Panc1 (cell line): ENCODE data around the gene TTC23. TPM values are rescaled to one million over a fixed set of nuclear protein-coding genes. Genes with fewer than 3 reads are reported as not detected.

ENCODE experiments used
- ATAC-seq: fragments of 200-7000 bp; cut with Tn5 transposase; 2 replicates; pipeline ENCODE4 v1.9.1; 2020; ENCODE audit warnings: mild to moderate bottlenecking, moderate library complexity
- BruUV-seq: library from RNA; stranded (reverse); fragments of 400-500 nt; replicated peaks from 2 replicates; lab custom pipeline; 2021; lab: Mats Ljungman, UMichigan
- CTCF ChIA-PET: fragments of 300-600 bp; sonication (Branson Sonifier 250); formaldehyde crosslinking; loops from one replicate; lab custom pipeline; 2022; ENCODE audit warnings: antibody characterized with exemption; lab: Charles Lee
- POLR2A ChIA-PET: fragments of 300-600 bp; sonication (Branson Sonifier 250); formaldehyde crosslinking; loops from one replicate; lab custom pipeline; 2022; ENCODE audit warnings: antibody characterized with exemption; lab: Charles Lee
- DNase-seq: peaks from one replicate; pipeline ENCODE4 v3.0.0-alpha.2; 2010; ENCODE audit warnings: low read depth, low spot score
- H3K27ac ChIP-seq: 2 replicates; pipeline ENCODE4 v1.5.1; 2011; ENCODE audit warnings: mild to moderate bottlenecking, low read length, inconsistent platforms
- H3K27me3 ChIP-seq: fragments of 200-500 bp; sonication (Bioruptor generic); 2 replicates; pipeline ENCODE4 v1.6.0; 2014; ENCODE audit warnings: low read length, inconsistent platforms; ENCODE audit not compliant: control insufficient read depth, insufficient read depth
- H3K36me3 ChIP-seq: fragments of 200-500 bp; sonication (Bioruptor generic); 2 replicates; pipeline ENCODE4 v1.5.1; 2014; ENCODE audit warnings: inconsistent platforms, mild to moderate bottlenecking, low read length, moderate library complexity; ENCODE audit not compliant: control insufficient read depth, insufficient read depth
- H3K4me1 ChIP-seq: 2 replicates; pipeline ENCODE4 v1.5.1; 2011; ENCODE audit warnings: inconsistent platforms, mild to moderate bottlenecking, low read length, moderate library complexity; ENCODE audit not compliant: control insufficient read depth, insufficient read depth
- H3K4me3 ChIP-seq, 2 experiments: 2 replicates each; pipeline ENCODE4 v1.5.1; 2011 to 2012; ENCODE audit warnings: low read depth in 2 of 2, low read length in 2 of 2, mild to moderate bottlenecking in 2 of 2, inconsistent platforms in 1 of 2, moderate library complexity in 1 of 2
- H3K9me3 ChIP-seq: fragments of 200-500 bp; sonication (Bioruptor generic); 2 replicates; pipeline ENCODE4 v1.5.1; 2014; ENCODE audit warnings: low read depth, mild to moderate bottlenecking, inconsistent platforms, low read length, moderate library complexity; ENCODE audit not compliant: control insufficient read depth, insufficient read depth
- POLR2AphosphoS5 ChIP-seq: IDR thresholded peaks from 2 replicates; pipeline ENCODE4 v1.6.1; 2012; ENCODE audit warnings: mild to moderate bottlenecking, low read depth, low read length, moderate library complexity
- SIN3A ChIP-seq: IDR thresholded peaks from 2 replicates; pipeline ENCODE4 v1.6.1; 2012; ENCODE audit warnings: low read depth, mild to moderate bottlenecking, low read length, moderate library complexity, borderline replicate concordance; ENCODE audit not compliant: insufficient read depth
- TCF7L2 ChIP-seq: IDR thresholded peaks from 2 replicates; pipeline ENCODE4 v1.6.1; 2011; ENCODE audit warnings: mild to moderate bottlenecking, low read depth, low read length, inconsistent platforms
- in situ Hi-C: cut with HindIII; loops from 2 replicates; pipeline ENCODE4 v1.10.0; 2016; ENCODE audit warnings: low sequenced_read_pairs, low pct_unique_long_range_greater_than_20kb
- intact Hi-C: fragments of 100-400 bp; cut with micrococcal nuclease; formaldehyde crosslinking; loops from one replicate; pipeline ENCODE4 v1.10.0; 2022; ENCODE audit not compliant: unreplicated experiment
- total RNA-seq: library from RNA; stranded (reverse); gene quantifications from one replicate; pipeline ENCODE4 v1.2.1, GENCODE V29; 2021; ENCODE audit not compliant: unreplicated experiment
- TF ChIP-seq, protein P1 (sequence below), 2 experiments: IDR thresholded peaks; 2 replicates each; pipeline ENCODE4 v1.6.1; 2011 to 2012; ENCODE audit warnings: low read depth in 2 of 2, control low read depth in 1 of 2, low read length in 1 of 2, mild to moderate bottlenecking in 1 of 2, moderate library complexity in 1 of 2; ENCODE audit not compliant: insufficient read depth in 1 of 2
- TF ChIP-seq, protein P2 (sequence below): fragments of 450-650 bp; IDR thresholded peaks from 2 replicates; pipeline ENCODE4 v1.5.1; 2017; ENCODE audit warnings: mild to moderate bottlenecking

The TTC23 gene
- total RNA-seq, 1 experiment from 2014 or later, result 21.7 TPM

DNA sequence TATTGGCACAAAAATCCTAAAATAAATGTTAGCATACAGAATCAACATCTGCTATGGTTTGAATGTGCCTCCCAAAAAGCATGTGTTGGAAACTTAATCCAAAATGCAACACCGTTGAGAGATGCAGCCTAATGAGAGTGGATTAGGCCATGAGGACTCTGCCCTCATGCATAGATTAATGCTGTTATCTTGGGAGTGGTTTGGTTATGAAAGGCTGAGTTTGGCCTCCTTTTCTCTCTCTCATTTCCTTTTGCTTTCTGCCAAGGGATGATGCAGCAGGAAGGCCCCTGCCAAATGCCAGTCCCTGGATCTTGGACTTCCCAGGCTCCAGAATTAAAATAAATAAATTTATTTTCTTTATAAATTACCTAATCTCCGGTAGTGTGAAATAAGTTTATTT is 95.1 kb downstream of the TTC23 start:
- H3K4me1 ChIP-seq, result no peaks in the 10 kb centered on the region
- no peak overlapping the region for H3K4me3 ChIP-seq
- BruUV-seq, result no TSS peak
- H3K27me3 ChIP-seq, result no peaks in the 10 kb centered on the region
- intact Hi-C loops, result no loop called here
- TF ChIP-seq, protein P1, sequence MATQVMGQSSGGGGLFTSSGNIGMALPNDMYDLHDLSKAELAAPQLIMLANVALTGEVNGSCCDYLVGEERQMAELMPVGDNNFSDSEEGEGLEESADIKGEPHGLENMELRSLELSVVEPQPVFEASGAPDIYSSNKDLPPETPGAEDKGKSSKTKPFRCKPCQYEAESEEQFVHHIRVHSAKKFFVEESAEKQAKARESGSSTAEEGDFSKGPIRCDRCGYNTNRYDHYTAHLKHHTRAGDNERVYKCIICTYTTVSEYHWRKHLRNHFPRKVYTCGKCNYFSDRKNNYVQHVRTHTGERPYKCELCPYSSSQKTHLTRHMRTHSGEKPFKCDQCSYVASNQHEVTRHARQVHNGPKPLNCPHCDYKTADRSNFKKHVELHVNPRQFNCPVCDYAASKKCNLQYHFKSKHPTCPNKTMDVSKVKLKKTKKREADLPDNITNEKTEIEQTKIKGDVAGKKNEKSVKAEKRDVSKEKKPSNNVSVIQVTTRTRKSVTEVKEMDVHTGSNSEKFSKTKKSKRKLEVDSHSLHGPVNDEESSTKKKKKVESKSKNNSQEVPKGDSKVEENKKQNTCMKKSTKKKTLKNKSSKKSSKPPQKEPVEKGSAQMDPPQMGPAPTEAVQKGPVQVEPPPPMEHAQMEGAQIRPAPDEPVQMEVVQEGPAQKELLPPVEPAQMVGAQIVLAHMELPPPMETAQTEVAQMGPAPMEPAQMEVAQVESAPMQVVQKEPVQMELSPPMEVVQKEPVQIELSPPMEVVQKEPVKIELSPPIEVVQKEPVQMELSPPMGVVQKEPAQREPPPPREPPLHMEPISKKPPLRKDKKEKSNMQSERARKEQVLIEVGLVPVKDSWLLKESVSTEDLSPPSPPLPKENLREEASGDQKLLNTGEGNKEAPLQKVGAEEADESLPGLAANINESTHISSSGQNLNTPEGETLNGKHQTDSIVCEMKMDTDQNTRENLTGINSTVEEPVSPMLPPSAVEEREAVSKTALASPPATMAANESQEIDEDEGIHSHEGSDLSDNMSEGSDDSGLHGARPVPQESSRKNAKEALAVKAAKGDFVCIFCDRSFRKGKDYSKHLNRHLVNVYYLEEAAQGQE (IDR thresholded peaks at IDR 0.05; ENCODE audit: insufficient read depth in 1 of 2, low read depth in 2 of 2, low read length in 1 of 2), result no peak
- TF ChIP-seq TCF7L2, result no peak
- no peak for TF ChIP-seq POLR2AphosphoS5
- TF ChIP-seq, protein P2, sequence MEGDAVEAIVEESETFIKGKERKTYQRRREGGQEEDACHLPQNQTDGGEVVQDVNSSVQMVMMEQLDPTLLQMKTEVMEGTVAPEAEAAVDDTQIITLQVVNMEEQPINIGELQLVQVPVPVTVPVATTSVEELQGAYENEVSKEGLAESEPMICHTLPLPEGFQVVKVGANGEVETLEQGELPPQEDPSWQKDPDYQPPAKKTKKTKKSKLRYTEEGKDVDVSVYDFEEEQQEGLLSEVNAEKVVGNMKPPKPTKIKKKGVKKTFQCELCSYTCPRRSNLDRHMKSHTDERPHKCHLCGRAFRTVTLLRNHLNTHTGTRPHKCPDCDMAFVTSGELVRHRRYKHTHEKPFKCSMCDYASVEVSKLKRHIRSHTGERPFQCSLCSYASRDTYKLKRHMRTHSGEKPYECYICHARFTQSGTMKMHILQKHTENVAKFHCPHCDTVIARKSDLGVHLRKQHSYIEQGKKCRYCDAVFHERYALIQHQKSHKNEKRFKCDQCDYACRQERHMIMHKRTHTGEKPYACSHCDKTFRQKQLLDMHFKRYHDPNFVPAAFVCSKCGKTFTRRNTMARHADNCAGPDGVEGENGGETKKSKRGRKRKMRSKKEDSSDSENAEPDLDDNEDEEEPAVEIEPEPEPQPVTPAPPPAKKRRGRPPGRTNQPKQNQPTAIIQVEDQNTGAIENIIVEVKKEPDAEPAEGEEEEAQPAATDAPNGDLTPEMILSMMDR, result no peak
- no peak for TF ChIP-seq SIN3A
- in situ Hi-C loops, result no loop called here
- no peaks in the 10 kb centered on the region for H3K9me3 ChIP-seq
- H3K27ac ChIP-seq, result no peak overlapping the region
- CTCF ChIA-PET, result no interaction called here
- DNase-seq (no peak), ATAC-seq (no peak)
- H3K36me3 ChIP-seq, result no peaks in the 10 kb centered on the region; the same call in 1 of the 2 replicates
- POLR2A ChIA-PET, result no interaction called here

GRCh38 chr15:99153026-99153535 is 96.3 kb downstream of the TTC23 start:
- DNase-seq (no peak), ATAC-seq (no peak)
- Histone ChIP-seq H3K4me1 (no peaks in the 10 kb centered on the region), H3K27ac (no peak overlapping the region), H3K4me3 (no peak overlapping the region), H3K9me3 (no peaks in the 10 kb centered on the region), H3K36me3 (no peaks in the 10 kb centered on the region; the same call in 1 of the 2 replicates), H3K27me3 (no peaks in the 10 kb centered on the region)
- in situ Hi-C loops, result no loop called here
- POLR2A ChIA-PET, result no interaction called here
- intact Hi-C loops, result no loop called here
- CTCF ChIA-PET, result no interaction called here
- TF ChIP-seq, protein P2, result no peak
- TF ChIP-seq TCF7L2 (no peak), SIN3A (no peak)
- BruUV-seq, result TSS peak; percentile 38
